GM18861 (cell line): ENCODE data around the gene OGFOD1.
A peak's percentile ranks its signal among the peaks of the same experiment; 100 is the strongest.

Source experiments
- ATAC-seq: cut with Tn5 transposase; IDR thresholded peaks from one replicate; pipeline ENCODE4 v1.9.1; 2021; ENCODE audit not compliant: unreplicated experiment

The OGFOD1 gene

GRCh38 chr16:56450986-56451752, at the start of gene OGFOD1, which contains the start of gene NUDT21:
OGFOD1 (plus strand) TSS chr16:56451554; CDS start chr16:56451613, 59 bp downstream.
NUDT21 (minus strand) TSS chr16:56451332; CDS start chr16:56451202, 130 bp downstream.
- ATAC-seq, result peak; percentile 93

- no peak for ATAC-seq
These were observed 45.2 kb upstream of the OGFOD1 start for GRCh38 chr16:56405977-56406672.

- ATAC-seq, result no peak
These were observed 42.8 kb upstream of the OGFOD1 start for GRCh38 chr16:56408379-56409098.

GRCh38 chr16:56409195-56409594, 42.2 kb upstream of the OGFOD1 start:
- ATAC-seq, result no peak

GRCh38 chr16:56411123-56411522, 40.2 kb upstream of the OGFOD1 start:
- ATAC-seq, result no peak

- no peak for ATAC-seq
These were observed 39.7 kb upstream of the OGFOD1 start for GRCh38 chr16:56411624-56412023.

GRCh38 chr16:56413381-56413780, 38.0 kb upstream of the OGFOD1 start:
- no peak for ATAC-seq

GRCh38 chr16:56414366-56414765, 37.0 kb upstream of the OGFOD1 start:
- ATAC-seq, result no peak

- ATAC-seq, result no peak
These were observed 35.5 kb upstream of the OGFOD1 start for GRCh38 chr16:56415875-56416274.

GRCh38 chr16:56417138-56417537, 34.2 kb upstream of the OGFOD1 start:
- ATAC-seq, result no peak

- ATAC-seq, result no peak
These were observed 31.4 kb upstream of the OGFOD1 start for GRCh38 chr16:56419740-56420548.

GRCh38 chr16:56420613-56421012, 30.7 kb upstream of the OGFOD1 start:
- no peak for ATAC-seq

- ATAC-seq, result peak; percentile 26
These were observed 30.0 kb upstream of the OGFOD1 start for GRCh38 chr16:56421313-56421712.

- ATAC-seq, result no peak
These were observed 29.2 kb upstream of the OGFOD1 start for GRCh38 chr16:56421976-56422669.

GRCh38 chr16:56422896-56423441, 28.4 kb upstream of the OGFOD1 start:
- no peak for ATAC-seq

GRCh38 chr16:56423584-56424403, 27.6 kb upstream of the OGFOD1 start:
- ATAC-seq, result no peak

GRCh38 chr16:56424404-56424764, 27.0 kb upstream of the OGFOD1 start:
- no peak for ATAC-seq

- ATAC-seq, result peak; percentile 11
These were observed 26.4 kb upstream of the OGFOD1 start for GRCh38 chr16:56424791-56425438.

GRCh38 chr16:56425439-56425832, 25.9 kb upstream of the OGFOD1 start, which contains the start of gene AMFR:
AMFR (minus strand) TSS chr16:56425545; CDS start chr16:56425327, 218 bp downstream.
- ATAC-seq, result peak; percentile 59
